ENCODE measurements around the gene PIK3R6.

PIK3R6 gene

GRCh38 chr17:8758137-8758596 lies 109.3 kb downstream of the PIK3R6 start, which contains the start of gene SPDYE4:
Gene SPDYE4, minus strand, starts transcription at chr17:8758546. Its CDS starts 164 bp downstream, at chr17:8758382.
- ATAC-seq, result no peak
- Mint-ChIP-seq H3K27ac (no peak within 1 kb of the TSS), H3K9me3 (no peaks in the 10 kb centered on the region), H3K36me3 (ENCODE audit: low read depth) (no peaks in the 10 kb centered on the region), H3K4me1 (no peaks in the 10 kb centered on the region), H3K27me3 (peaks cover 14% of the 10 kb centered on the region), H3K4me3 (no peak within 1 kb of the TSS)
- no peak for DNase-seq

- no peak for DNase-seq
- Mint-ChIP-seq H3K27me3 (peaks cover 14% of the 10 kb centered on the region), H3K9me3 (no peaks in the 10 kb centered on the region), H3K4me1 (no peaks in the 10 kb centered on the region), H3K27ac (no peak overlapping the region), H3K36me3 (ENCODE audit: low read depth) (no peaks in the 10 kb centered on the region), H3K4me3 (no peak overlapping the region)
- ATAC-seq, result no peak
Measured at GRCh38 chr17:8757189-8757588, 110.3 kb downstream of the PIK3R6 start.

GRCh38 chr17:8755590-8756255 lies 111.8 kb downstream of the PIK3R6 start:
- H3K27ac Mint-ChIP-seq, result no peak overlapping the region
- peaks cover 14% of the 10 kb centered on the region for H3K27me3 Mint-ChIP-seq
- H3K9me3 Mint-ChIP-seq, result no peaks in the 10 kb centered on the region
- no peaks in the 10 kb centered on the region for H3K36me3 Mint-ChIP-seq (ENCODE audit: low read depth)
- DNase-seq, result no peak
- no peaks in the 10 kb centered on the region for H3K4me1 Mint-ChIP-seq
- ATAC-seq, result no peak
- no peak overlapping the region for H3K4me3 Mint-ChIP-seq

GRCh38 chr17:8754890-8755289 lies 112.6 kb downstream of the PIK3R6 start:
- H3K27me3 Mint-ChIP-seq, result peaks cover 14% of the 10 kb centered on the region
- no peak for DNase-seq
- no peak overlapping the region for H3K4me3 Mint-ChIP-seq
- no peaks in the 10 kb centered on the region for H3K4me1 Mint-ChIP-seq
- no peak overlapping the region for H3K27ac Mint-ChIP-seq
- ATAC-seq, result no peak
- no peaks in the 10 kb centered on the region for H3K36me3 Mint-ChIP-seq (ENCODE audit: low read depth)
- H3K9me3 Mint-ChIP-seq, result no peaks in the 10 kb centered on the region

GRCh38 chr17:8753976-8754440 lies 113.5 kb downstream of the PIK3R6 start:
- no peak overlapping the region for H3K27ac Mint-ChIP-seq
- H3K4me3 Mint-ChIP-seq, result no peak overlapping the region

GRCh38 chr17:8753136-8753975 lies 114.1 kb downstream of the PIK3R6 start:
- DNase-seq (no peak), ATAC-seq (no peak)
- Mint-ChIP-seq H3K36me3 (ENCODE audit: low read depth) (no peaks in the 10 kb centered on the region), H3K27ac (no peak overlapping the region), H3K4me1 (no peaks in the 10 kb centered on the region), H3K27me3 (peaks cover 14% of the 10 kb centered on the region), H3K9me3 (no peaks in the 10 kb centered on the region), H3K4me3 (no peak overlapping the region)

More at GRCh38 chr17:8753976-8754440, 113.5 kb downstream of the PIK3R6 start:
- no peak for DNase-seq
- no peak for ATAC-seq
- Mint-ChIP-seq H3K9me3 (no peaks in the 10 kb centered on the region), H3K27me3 (peaks cover 14% of the 10 kb centered on the region), H3K36me3 (ENCODE audit: low read depth) (no peaks in the 10 kb centered on the region), H3K4me1 (no peaks in the 10 kb centered on the region)

Measured in activated naive CD8-positive, alpha-beta T cell treated with anti-CD3 and anti-CD28 coated beads, Interleukin-2, amount 50 U/mL, for 24 hours (primary cell).